Measurements from ENCODE around the gene SECTM1. TPM values are rescaled to one million over a fixed set of nuclear protein-coding genes. Genes with fewer than 3 reads are reported as not detected.
A peak's percentile ranks its signal among the peaks of the same experiment; 100 is the strongest.

SECTM1 gene
- total RNA-seq, 1 experiment from 2014 or later, result 10.4 TPM

- no peaks in the 10 kb centered on the region for H3K36me3 Mint-ChIP-seq (ENCODE audit: insufficient read depth, unreplicated experiment)
- no peak overlapping the region for H3K27ac Mint-ChIP-seq (ENCODE audit: unreplicated experiment)
- intact Hi-C loops (cut with micrococcal nuclease; ENCODE audit: unreplicated experiment), result loop anchor here (5.0 kb wide), 2 partner anchors 57 to 197 kb away; no protein-coding TSS in a partner anchor
- peaks cover 15% of the 10 kb centered on the region for H3K27me3 Mint-ChIP-seq (ENCODE audit: unreplicated experiment)
- CTCF ChIA-PET, result no interaction called here
- no peak for TF ChIP-seq CTCF (IDR thresholded peaks at IDR 0.05; ENCODE audit: unreplicated experiment)
- no peaks in the 10 kb centered on the region for H3K9me3 Mint-ChIP-seq (ENCODE audit: low read depth, unreplicated experiment)
- no peak for DNase-seq
- H3K4me3 Mint-ChIP-seq (ENCODE audit: low read depth, unreplicated experiment), result no peak overlapping the region
- no TSS peak for BruUV-seq (replicated peaks)
- peaks cover 9% of the 10 kb centered on the region for H3K4me1 Mint-ChIP-seq (ENCODE audit: low read depth, unreplicated experiment)
Measured at GRCh38 chr17:82354804-82355308, 21.3 kb upstream of the SECTM1 start.

- BruUV-seq (replicated peaks), result no TSS peak
- CTCF ChIA-PET, result interaction anchor here (0.7 kb wide), 1 partner anchor 57 kb away, joined by 11 read pairs; no protein-coding TSS in a partner anchor
- TF ChIP-seq CTCF (IDR thresholded peaks at IDR 0.05; ENCODE audit: unreplicated experiment), result no peak
Measured at GRCh38 chr17:82353484-82353883, 19.9 kb upstream of the SECTM1 start.

DNA sequence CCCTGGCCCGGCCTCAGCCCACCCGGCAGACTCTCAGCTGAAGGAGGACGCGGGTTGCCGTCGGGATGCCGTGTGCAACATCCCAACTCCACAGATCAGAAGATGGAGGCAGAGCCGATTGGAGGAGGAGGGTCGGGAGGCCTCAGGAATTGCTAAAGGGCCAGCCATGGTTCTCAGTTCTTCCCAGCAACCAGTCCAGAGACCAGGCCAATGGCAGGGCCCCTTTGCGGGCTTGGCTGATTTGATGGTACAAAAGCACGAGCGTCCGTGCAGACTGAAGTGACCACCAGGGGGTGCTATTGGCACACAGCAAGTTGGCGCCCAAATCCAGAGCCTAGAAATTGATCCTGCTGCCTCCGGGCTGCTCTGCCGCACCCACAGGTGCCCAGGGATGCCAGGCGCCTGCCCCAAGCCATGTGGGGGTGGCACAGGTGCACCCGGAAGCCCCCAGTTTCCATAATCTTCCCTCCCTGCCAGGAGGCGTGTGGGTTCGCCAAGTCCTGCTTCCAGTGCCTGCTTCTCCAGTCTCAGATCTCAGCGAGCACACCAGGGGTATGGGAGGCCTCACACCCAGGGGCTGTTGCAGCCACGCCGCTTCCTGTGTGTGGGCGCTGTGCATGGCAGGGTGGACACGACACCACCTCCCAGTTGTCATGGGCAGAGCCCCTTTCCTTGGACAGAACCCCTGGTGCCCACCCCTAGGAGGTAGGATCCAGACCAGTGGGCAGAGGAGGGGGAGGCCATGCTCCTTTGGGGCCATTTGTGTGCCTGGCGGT lies 18.3 kb upstream of the SECTM1 start:
- H3K4me3 Mint-ChIP-seq (ENCODE audit: low read depth, unreplicated experiment), result no peak overlapping the region
- no peak overlapping the region for H3K27ac Mint-ChIP-seq (ENCODE audit: unreplicated experiment)
- peak; percentile 94 for TF ChIP-seq CTCF (IDR thresholded peaks at IDR 0.05; ENCODE audit: unreplicated experiment)
- peak; percentile 88 for DNase-seq
- BruUV-seq (replicated peaks), result no TSS peak
- H3K36me3 Mint-ChIP-seq (ENCODE audit: insufficient read depth, unreplicated experiment), result no peaks in the 10 kb centered on the region
- H3K9me3 Mint-ChIP-seq (ENCODE audit: low read depth, unreplicated experiment), result no peaks in the 10 kb centered on the region
- H3K4me1 Mint-ChIP-seq (ENCODE audit: low read depth, unreplicated experiment), result no peaks in the 10 kb centered on the region
- intact Hi-C loops (cut with micrococcal nuclease; ENCODE audit: unreplicated experiment), result loop anchor here (5.0 kb wide), 2 partner anchors 60 to 200 kb away; no protein-coding TSS in a partner anchor
- peaks cover 18% of the 10 kb centered on the region for H3K27me3 Mint-ChIP-seq (ENCODE audit: unreplicated experiment)
- CTCF ChIA-PET, result interaction anchor here (0.7 kb wide), 1 partner anchor 1822 kb away, joined by 3 read pairs; no protein-coding TSS in a partner anchor

More at GRCh38 chr17:82353484-82353883, 19.9 kb upstream of the SECTM1 start:
- DNase-seq, result no peak
- Mint-ChIP-seq H3K9me3 (ENCODE audit: low read depth, unreplicated experiment) (no peaks in the 10 kb centered on the region), H3K4me1 (ENCODE audit: low read depth, unreplicated experiment) (peaks cover 5% of the 10 kb centered on the region), H3K36me3 (ENCODE audit: insufficient read depth, unreplicated experiment) (no peaks in the 10 kb centered on the region), H3K27me3 (ENCODE audit: unreplicated experiment) (peaks cover 20% of the 10 kb centered on the region), H3K27ac (ENCODE audit: unreplicated experiment) (no peak overlapping the region), H3K4me3 (ENCODE audit: low read depth, unreplicated experiment) (no peak overlapping the region)
- intact Hi-C loops (cut with micrococcal nuclease; ENCODE audit: unreplicated experiment), result loop anchor here (5.0 kb wide), 2 partner anchors 59 to 199 kb away; no protein-coding TSS in a partner anchor

DNA sequence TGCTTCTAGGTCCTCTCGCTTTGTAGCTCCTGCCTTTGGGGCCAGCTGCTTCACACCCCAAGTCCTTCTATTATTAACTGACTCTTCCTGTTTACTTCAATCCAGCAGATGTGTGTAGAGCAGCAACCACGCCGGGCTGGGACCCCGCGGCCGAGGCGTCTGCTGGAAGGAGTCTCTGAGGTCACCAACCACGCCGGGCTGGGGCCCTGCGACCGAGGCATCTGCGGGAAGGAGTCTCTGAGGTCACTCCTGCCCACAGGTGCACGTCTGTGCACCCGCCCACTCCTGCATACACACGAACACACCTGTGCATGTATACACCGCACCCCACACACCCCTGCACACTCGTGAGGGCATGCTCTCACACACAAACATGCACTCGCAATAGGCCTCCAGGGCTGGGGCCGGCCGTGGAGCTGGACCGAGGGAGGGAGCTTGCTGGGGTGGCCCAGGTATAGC lies 17.7 kb upstream of the SECTM1 start:
- DNase-seq, result no peak
- Mint-ChIP-seq H3K27me3 (ENCODE audit: unreplicated experiment) (peaks cover 18% of the 10 kb centered on the region), H3K4me1 (ENCODE audit: low read depth, unreplicated experiment) (peaks cover 6% of the 10 kb centered on the region), H3K9me3 (ENCODE audit: low read depth, unreplicated experiment) (no peaks in the 10 kb centered on the region), H3K36me3 (ENCODE audit: insufficient read depth, unreplicated experiment) (peaks cover 5% of the 10 kb centered on the region), H3K27ac (ENCODE audit: unreplicated experiment) (no peak overlapping the region), H3K4me3 (ENCODE audit: low read depth, unreplicated experiment) (no peak overlapping the region)
- intact Hi-C loops (cut with micrococcal nuclease; ENCODE audit: unreplicated experiment), result loop anchor here (5.0 kb wide), 2 partner anchors 61 to 201 kb away; no protein-coding TSS in a partner anchor
- BruUV-seq (replicated peaks), result no TSS peak
- CTCF ChIA-PET, result no interaction called here
- no peak for TF ChIP-seq CTCF (IDR thresholded peaks at IDR 0.05; ENCODE audit: unreplicated experiment)

All from Calu3 (cell line).